CD4-positive, CD25-positive, alpha-beta regulatory T cell (primary cell): ENCODE measurements around the gene PITX1. TPM values are rescaled to one million over a fixed set of nuclear protein-coding genes. Genes with fewer than 3 reads are reported as not detected.
A peak's percentile ranks its signal among the peaks of the same experiment; 100 is the strongest.

Source experiments
- ATAC-seq, 2 donors: fragments of 150-1000 bp; cut with Tn5 transposase; one replicate each; pipeline ENCODE4 v1.10.0; 2021; ENCODE audit warnings: low read depth in 2 of 2, moderate number of reproducible peaks in 2 of 2, moderate library complexity in 1 of 2
- DNase-seq, 3 donors: peaks; one replicate each; pipeline versions ENCODE4 v3.0.0 to v3.0.0-alpha.2; 2012 to 2022; ENCODE audit warnings: mixed read lengths in 1 of 3
- H3K27ac ChIP-seq: one replicate; pipeline ENCODE4 v1.7.0; 2013; ENCODE audit warnings: mild to moderate bottlenecking, low read length; ENCODE audit not compliant: insufficient read depth, poor library complexity, severe bottlenecking
- H3K27me3 ChIP-seq: one replicate; pipeline ENCODE4 v1.7.0; 2013; ENCODE audit warnings: low read length; ENCODE audit not compliant: control insufficient read depth, insufficient read depth
- H3K36me3 ChIP-seq: one replicate; pipeline ENCODE4 v1.7.0; 2013; ENCODE audit warnings: mild to moderate bottlenecking, low read length, moderate library complexity; ENCODE audit not compliant: control insufficient read depth, insufficient read depth
- H3K4me1 ChIP-seq: 2 replicates; pipeline ENCODE4 v1.7.0; 2013; ENCODE audit warnings: mild to moderate bottlenecking, low read length; ENCODE audit not compliant: insufficient read depth, control insufficient read depth, poor library complexity, severe bottlenecking
- H3K4me3 ChIP-seq: one replicate; pipeline ENCODE4 v1.7.0; 2013; ENCODE audit warnings: low read depth, mild to moderate bottlenecking, low read length, moderate library complexity
- H3K9me3 ChIP-seq, 2 experiments: 1 replicate in 1 of 2; 2 replicates in 1 of 2; pipeline ENCODE4 v1.7.0; 2013; ENCODE audit warnings: low read length in 2 of 2, mild to moderate bottlenecking in 1 of 2, moderate library complexity in 1 of 2; ENCODE audit not compliant: control insufficient read depth in 2 of 2
- H3K27ac Mint-ChIP-seq, 3 donors: one replicate each; pipeline ENCODE4 v1.8.0; 2020 to 2022; ENCODE audit warnings: mild to moderate bottlenecking in 3 of 3, mixed read lengths in 3 of 3, moderate library complexity in 2 of 3
- H3K27me3 Mint-ChIP-seq: one replicate; pipeline ENCODE4 v1.8.0; 2022; ENCODE audit warnings: mild to moderate bottlenecking, mixed read lengths
- H3K36me3 Mint-ChIP-seq: one replicate; pipeline ENCODE4 v1.8.0; 2020; ENCODE audit warnings: mixed read lengths
- H3K4me1 Mint-ChIP-seq, 4 donors: one replicate each; pipeline ENCODE4 v1.8.0; 2020 to 2022; ENCODE audit warnings: mixed read lengths in 4 of 4, mild to moderate bottlenecking in 1 of 4
- H3K4me3 Mint-ChIP-seq, 4 donors: one replicate each; pipeline ENCODE4 v1.8.0; 2020 to 2022; ENCODE audit warnings: mild to moderate bottlenecking in 4 of 4, mixed read lengths in 4 of 4, moderate library complexity in 3 of 4
- H3K9me3 Mint-ChIP-seq, 7 donors: one replicate each; pipeline ENCODE4 v1.8.0; 2020 to 2022; ENCODE audit warnings: mixed read lengths in 7 of 7, mild to moderate bottlenecking in 3 of 7, moderate library complexity in 2 of 7
- polyA plus RNA-seq, 4 donors: library from polyadenylated mRNA; unstranded; fragments of 300-500 nt; fragmentation: Illumina TruSeq; gene quantifications; one replicate each; pipeline ENCODE4 v1.2.3, GENCODE V29; 2021
- total RNA-seq: library from RNA; stranded (reverse); gene quantifications from one replicate; pipeline ENCODE4 v1.2.3, GENCODE V29; 2022

The PITX1 gene
- total and polyA plus RNA-seq, 5 donors from 2014 or later, result not detected

- H3K4me3 ChIP-seq, result no peak overlapping the region
- H3K9me3 ChIP-seq, result no peaks in the 10 kb centered on the region
- H3K4me1 ChIP-seq, result no peaks in the 10 kb centered on the region
- DNase-seq (no peak), ATAC-seq (no peak)
- H3K27me3 ChIP-seq, result no peaks in the 10 kb centered on the region
- Mint-ChIP-seq H3K27ac (no peak overlapping the region), H3K27me3 (no peaks in the 10 kb centered on the region), H3K4me1 (no peaks in the 10 kb centered on the region), H3K9me3 (no peaks in the 10 kb centered on the region), H3K36me3 (no peaks in the 10 kb centered on the region), H3K4me3 (no peak overlapping the region)
- no peak overlapping the region for H3K27ac ChIP-seq
- no peaks in the 10 kb centered on the region for H3K36me3 ChIP-seq
Measured at GRCh38 chr5:135065306-135066265, 31.6 kb upstream of the PITX1 start.

- Histone ChIP-seq H3K4me3 (no peak overlapping the region), H3K27me3 (no peaks in the 10 kb centered on the region), H3K27ac (no peak overlapping the region), H3K36me3 (no peaks in the 10 kb centered on the region), H3K4me1 (no peaks in the 10 kb centered on the region), H3K9me3 (no peaks in the 10 kb centered on the region)
- Mint-ChIP-seq H3K9me3 (no peaks in the 10 kb centered on the region), H3K4me1 (no peaks in the 10 kb centered on the region), H3K36me3 (no peaks in the 10 kb centered on the region), H3K27ac (no peak overlapping the region), H3K4me3 (no peak overlapping the region), H3K27me3 (no peaks in the 10 kb centered on the region)
- no peak for ATAC-seq
- no peak for DNase-seq
Measured at GRCh38 chr5:135064235-135064570, 30.2 kb upstream of the PITX1 start.

GRCh38 chr5:135063511-135064234, 29.6 kb upstream of the PITX1 start:
- Histone ChIP-seq H3K27ac (no peak overlapping the region), H3K27me3 (no peaks in the 10 kb centered on the region), H3K4me1 (no peaks in the 10 kb centered on the region), H3K9me3 (no peaks in the 10 kb centered on the region), H3K36me3 (no peaks in the 10 kb centered on the region), H3K4me3 (no peak overlapping the region)
- H3K9me3 Mint-ChIP-seq, result no peaks in the 10 kb centered on the region
- H3K27ac Mint-ChIP-seq, result no peak overlapping the region
- no peak overlapping the region for H3K4me3 Mint-ChIP-seq
- ATAC-seq (no peak), DNase-seq (no peak)
- H3K36me3 Mint-ChIP-seq, result no peaks in the 10 kb centered on the region
- H3K27me3 Mint-ChIP-seq, result no peaks in the 10 kb centered on the region
- no peaks in the 10 kb centered on the region for H3K4me1 Mint-ChIP-seq

- Histone ChIP-seq H3K27me3 (no peaks in the 10 kb centered on the region), H3K36me3 (no peaks in the 10 kb centered on the region), H3K27ac (no peak overlapping the region), H3K9me3 (no peaks in the 10 kb centered on the region), H3K4me1 (no peaks in the 10 kb centered on the region), H3K4me3 (no peak overlapping the region)
- DNase-seq, result no peak
- Mint-ChIP-seq H3K4me3 (no peak overlapping the region), H3K4me1 (no peaks in the 10 kb centered on the region), H3K27ac (no peak overlapping the region), H3K9me3 (no peaks in the 10 kb centered on the region), H3K27me3 (no peaks in the 10 kb centered on the region), H3K36me3 (no peaks in the 10 kb centered on the region)
- no peak for ATAC-seq
Measured at GRCh38 chr5:135063056-135063445, 29.0 kb upstream of the PITX1 start.

DNA sequence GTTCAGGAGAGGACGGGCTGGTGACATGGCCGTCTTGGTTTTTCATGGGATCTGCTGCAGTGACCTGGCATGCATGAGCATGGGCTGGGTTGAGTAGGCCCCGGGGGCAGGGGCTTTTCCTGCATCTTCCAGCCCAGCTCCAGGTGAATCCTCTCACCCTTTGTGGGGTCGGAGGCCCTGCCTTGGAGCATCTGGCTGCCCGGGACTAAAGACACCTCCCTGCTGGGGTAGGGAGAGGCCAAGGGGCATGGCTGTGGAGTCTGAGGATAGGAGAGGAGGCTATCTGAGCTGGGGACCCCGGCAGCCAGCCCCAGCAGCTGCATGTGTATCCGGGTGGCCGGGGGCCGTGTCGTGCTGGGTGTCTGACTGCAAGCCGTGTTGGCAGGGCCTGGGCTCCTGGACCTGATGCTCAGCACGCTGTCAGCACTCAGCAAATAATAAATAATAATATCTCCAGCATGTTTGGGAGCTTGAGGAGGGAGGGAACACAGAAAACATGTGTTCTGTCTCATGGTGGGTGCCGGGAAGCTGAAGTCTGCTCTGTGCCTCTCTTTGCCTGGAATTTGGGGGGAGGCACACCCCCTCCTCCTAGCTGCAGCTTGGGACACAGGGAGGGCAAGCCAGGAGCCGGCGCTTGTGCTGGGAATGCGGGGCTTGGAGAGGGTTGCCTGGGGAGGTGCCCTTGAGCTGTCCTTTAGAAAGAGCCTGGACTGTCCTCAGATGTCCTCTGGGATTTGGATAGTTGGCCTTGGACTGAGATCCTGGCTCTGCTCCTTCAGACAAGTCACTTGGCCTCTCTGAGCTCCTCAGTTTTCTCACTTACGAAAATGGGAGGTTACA, 28.4 kb upstream of the PITX1 start:
- Histone ChIP-seq H3K4me1 (no peaks in the 10 kb centered on the region), H3K36me3 (no peaks in the 10 kb centered on the region), H3K27me3 (no peaks in the 10 kb centered on the region), H3K27ac (no peak overlapping the region), H3K9me3 (no peaks in the 10 kb centered on the region), H3K4me3 (no peak overlapping the region)
- ATAC-seq (no peak), DNase-seq (no peak)
- no peak overlapping the region for H3K27ac Mint-ChIP-seq
- no peaks in the 10 kb centered on the region for H3K27me3 Mint-ChIP-seq
- no peaks in the 10 kb centered on the region for H3K4me1 Mint-ChIP-seq
- no peak overlapping the region for H3K4me3 Mint-ChIP-seq
- H3K9me3 Mint-ChIP-seq, result no peaks in the 10 kb centered on the region
- H3K36me3 Mint-ChIP-seq, result no peaks in the 10 kb centered on the region

DNA sequence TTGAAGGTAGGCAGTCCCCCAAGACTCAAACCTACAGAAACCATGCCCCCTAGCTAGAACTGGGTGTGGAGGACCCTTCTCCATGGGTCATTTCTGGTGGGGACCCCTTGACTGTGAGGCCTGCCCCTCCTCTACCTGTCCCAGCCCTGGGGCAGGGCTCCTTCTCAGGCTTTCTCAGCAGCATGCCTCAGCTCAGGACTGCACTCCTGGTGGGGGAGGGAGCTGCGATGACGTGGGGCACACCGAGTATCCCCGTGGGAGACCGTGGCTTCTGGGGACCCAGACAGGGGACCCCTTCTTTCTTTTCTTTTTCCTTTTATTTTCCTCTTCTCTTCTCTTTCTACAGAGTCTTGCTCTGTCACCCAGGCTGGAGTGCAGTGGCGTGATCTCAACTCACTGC, 27.0 kb upstream of the PITX1 start:
- Histone ChIP-seq H3K27ac (no peak overlapping the region), H3K9me3 (no peaks in the 10 kb centered on the region), H3K4me1 (no peaks in the 10 kb centered on the region), H3K4me3 (no peak overlapping the region), H3K36me3 (no peaks in the 10 kb centered on the region), H3K27me3 (no peaks in the 10 kb centered on the region)
- H3K9me3 Mint-ChIP-seq, result no peaks in the 10 kb centered on the region
- ATAC-seq, result no peak
- H3K36me3 Mint-ChIP-seq, result no peaks in the 10 kb centered on the region
- no peaks in the 10 kb centered on the region for H3K27me3 Mint-ChIP-seq
- no peaks in the 10 kb centered on the region for H3K4me1 Mint-ChIP-seq
- no peak overlapping the region for H3K27ac Mint-ChIP-seq
- H3K4me3 Mint-ChIP-seq, result no peak overlapping the region
- no peak for DNase-seq

- H3K27me3 Mint-ChIP-seq, result peaks cover 4% of the 10 kb centered on the region
- H3K9me3 Mint-ChIP-seq, result no peaks in the 10 kb centered on the region
- no peak for DNase-seq
- Histone ChIP-seq H3K9me3 (no peaks in the 10 kb centered on the region), H3K4me1 (no peaks in the 10 kb centered on the region), H3K27me3 (no peaks in the 10 kb centered on the region), H3K36me3 (no peaks in the 10 kb centered on the region), H3K27ac (no peak overlapping the region), H3K4me3 (no peak overlapping the region)
- no peaks in the 10 kb centered on the region for H3K4me1 Mint-ChIP-seq
- H3K36me3 Mint-ChIP-seq, result no peaks in the 10 kb centered on the region
- H3K27ac Mint-ChIP-seq, result peak overlapping the region in 1 of 3 donors; percentile 16
- no peak for ATAC-seq
- no peak overlapping the region for H3K4me3 Mint-ChIP-seq
Measured at GRCh38 chr5:135060021-135060420, 26.0 kb upstream of the PITX1 start.
